Stomach (tissue), 4 donors: ENCODE measurements around the gene PSTPIP1.

Experiments
- CTCF ChIP-seq, 7 experiments: fragments of 450-650 bp in 4 of 7; fragments of 200-600 bp in 3 of 7; sonication (generic) in 3 of 7; IDR thresholded peaks; one replicate each; pipeline ENCODE4 v1.5.1; 2016 to 2019; ENCODE audit warnings: antibody characterized with exemption in 7 of 7, control low read depth in 2 of 7, mild to moderate bottlenecking in 1 of 7
- POLR2A ChIP-seq, 4 donors: fragments of 450-650 bp; IDR thresholded peaks; one replicate each; pipeline ENCODE4 v1.6.1; 2016; ENCODE audit warnings: antibody characterized with exemption in 4 of 4, control low read depth in 2 of 4, mild to moderate bottlenecking in 1 of 4, moderate library complexity in 1 of 4
- POLR2AphosphoS5 ChIP-seq, 3 donors: sonication (generic); formaldehyde crosslinking; IDR thresholded peaks; one replicate each; pipeline ENCODE4 v1.6.1; 2016; ENCODE audit warnings: antibody characterized with exemption in 3 of 3

- TF ChIP-seq CTCF (IDR thresholded peaks at IDR 0.05) (no peak), POLR2A (IDR thresholded peaks at IDR 0.05) (no peak), POLR2AphosphoS5 (IDR thresholded peaks at IDR 0.05) (no peak)
These were observed 51.1 kb downstream of the PSTPIP1 start for GRCh38 chr15:77045985-77046384.
